Heart left ventricle (tissue), 13 donors: ENCODE results near the gene TRMT44.

ENCODE experiments used
- CTCF ChIP-seq, 12 donors: fragments of 200-600 bp; sonication (generic) in 4 of 12; IDR thresholded peaks; one replicate each; pipeline versions ENCODE4 v1.5.0 to v1.8.0; 2018 to 2022; ENCODE audit warnings: antibody characterized with exemption in 12 of 12, mild to moderate bottlenecking in 5 of 12
- POLR2A ChIP-seq, 2 donors: fragments of 450-650 bp; IDR thresholded peaks; one replicate each; pipeline ENCODE4 v1.6.1; 2017; ENCODE audit warnings: antibody characterized with exemption in 2 of 2, mild to moderate bottlenecking in 2 of 2, moderate library complexity in 2 of 2
- donor health status: ischemic (EF 13 %, LVEDD 7.1; RV severe dilation, severe dysfunction).
- donor health status: DM: no; HTN: yes; CAD: no.
- donor health status: DM: no; HTN: no; CAD: no.
- donor health status: ischemic (EF 25% LVEDD 6.9; RV normal size, moderate dysfunction).
- donor health status: ischemic (EF 25% LVEDD 5.7; RV mildly dilated, moderate dysfunction).
- donor health status: ischemic (EF 35%, LVEDD 5.7; RV mildly dilated, moderate dysfunction).
- donor health status: nonischemic (EF 11% LVEDD 7.7; RV severe dilation, severe dysfunction).
- donor health status: DM: yes; HTN: yes; CAD: no.
- donor health status: PGD.
- donor health status: ischemic (EF 29% LVEDD 5.4; RV normal size, mild dysfunction).
- donor health status: nonischemic (EF 23%, LVEDD 6.1; RV moderate dilation, normal function).

GRCh38 chr4:8510611-8511285 lies 70.2 kb downstream of the TRMT44 start:
- no peak for TF ChIP-seq CTCF (IDR thresholded peaks at IDR 0.05)
- no peak for TF ChIP-seq POLR2A (IDR thresholded peaks at IDR 0.05)
